ENCODE results near the gene INTS2. TPM values are rescaled to one million over a fixed set of nuclear protein-coding genes. Genes with fewer than 3 reads are reported as not detected.
A peak's percentile ranks its signal among the peaks of the same experiment; 100 is the strongest.
"Not testable (repeated sequence)": the region's sequence is repeated elsewhere in the genome, so short reads cannot be mapped to it uniquely, and the experiment has no call there.

INTS2 gene
- total RNA-seq, 2 experiments from 2014 or later = 24.3 to 25.0 TPM

DNA sequence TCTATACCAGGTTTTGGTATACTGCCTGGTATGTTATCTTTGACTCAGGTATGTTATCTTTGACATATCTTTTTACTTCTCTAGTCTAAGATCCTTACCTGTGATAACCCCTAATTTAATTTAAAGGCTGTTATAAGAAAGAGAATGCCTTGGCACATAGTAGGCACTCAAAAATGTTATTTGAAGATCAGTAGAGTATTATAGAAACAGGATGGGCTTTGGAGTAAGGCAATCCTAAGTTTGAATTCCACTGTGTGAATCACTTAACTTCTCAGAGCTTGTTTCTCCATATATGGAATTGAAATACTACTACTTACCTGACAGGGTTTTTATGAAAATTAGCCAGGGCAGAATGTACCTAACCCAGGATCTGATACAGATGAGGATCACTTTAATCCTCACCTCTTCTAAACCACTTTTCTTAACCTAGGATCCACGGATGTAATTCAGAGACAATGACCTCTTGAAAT, 65.6 kb downstream of the INTS2 start:
- ChIA-PET POLR2A (interaction anchor here (0.9 to 3.8 kb wide), 25 partner anchors 8 to 1898 kb away, joined by 3 to 55 read pairs (median 6); partner anchors contain the start of genes INTS2, MED13, METTL2A and PPM1D), CTCF (interaction anchor here (0.6 to 3.5 kb wide), 5 partner anchors 9 to 247 kb away, joined by 4 to 17 read pairs (median 4); no protein-coding TSS in a partner anchor)
- Mint-ChIP-seq H3K36me3 (ENCODE audit: low read depth) (peaks cover 14% of the 10 kb centered on the region), H3K9me3 (no peaks in the 10 kb centered on the region), H3K27ac (peak overlapping the region; percentile 90), H3K4me3 (peak overlapping the region; percentile 96), H3K4me1 (peaks cover 40% of the 10 kb centered on the region), H3K27me3 (no peaks in the 10 kb centered on the region)
- no peak for DNase-seq

DNA sequence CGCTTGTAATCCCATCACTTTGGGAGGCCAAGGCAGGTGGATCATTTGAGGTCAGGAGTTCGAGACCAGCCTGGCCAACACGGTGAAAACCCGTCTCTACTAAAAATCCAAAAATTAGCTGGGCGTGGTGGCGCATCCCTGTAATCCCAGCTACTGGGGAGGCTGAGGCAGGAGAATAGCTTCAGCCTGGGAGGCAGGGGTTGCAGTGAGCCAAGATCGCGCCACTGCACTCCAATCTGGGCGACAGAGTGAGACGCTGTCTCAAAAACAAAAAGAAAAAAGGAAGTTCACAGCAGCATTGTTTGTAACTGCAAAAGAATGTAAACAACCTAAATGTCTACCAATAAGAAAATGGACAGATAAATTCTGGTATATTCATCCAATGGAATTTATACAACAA, 67.4 kb downstream of the INTS2 start:
- H3K27me3 Mint-ChIP-seq, H3K4me3 Mint-ChIP-seq, DNase-seq, H3K9me3 Mint-ChIP-seq, CTCF ChIA-PET, H3K27ac Mint-ChIP-seq: not testable (repeated sequence)
- Mint-ChIP-seq H3K4me1 (peaks cover 44% of the 10 kb centered on the region), H3K36me3 (ENCODE audit: low read depth) (peaks cover 19% of the 10 kb centered on the region)
- POLR2A ChIA-PET = interaction anchor here (1.4 kb wide), 1 partner anchor 16 kb away, joined by 6 read pairs; no protein-coding TSS in a partner anchor

DNA sequence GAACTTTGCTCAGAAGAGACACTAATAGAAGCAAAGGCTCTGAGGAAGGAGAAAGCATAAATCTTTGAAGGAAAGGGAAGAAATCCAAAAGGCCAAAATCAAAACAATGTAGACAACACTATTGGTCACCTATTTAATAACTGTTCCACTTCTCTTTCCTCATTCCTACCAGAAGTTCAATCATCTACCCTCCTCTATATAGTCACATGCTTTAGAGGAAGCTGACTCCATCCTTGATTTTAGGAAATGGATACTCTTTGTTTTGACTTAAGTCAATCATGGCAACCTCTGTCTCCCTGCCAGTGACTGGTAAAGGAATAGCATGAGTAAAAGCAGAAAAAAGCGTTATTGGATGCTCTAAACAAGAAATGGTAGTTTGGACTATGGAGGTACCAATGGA, 71.7 kb downstream of the INTS2 start:
- DNase-seq = no peak
- no peak overlapping the region for H3K4me3 Mint-ChIP-seq
- no peaks in the 10 kb centered on the region for H3K27me3 Mint-ChIP-seq
- no peaks in the 10 kb centered on the region for H3K9me3 Mint-ChIP-seq
- no peak overlapping the region for H3K27ac Mint-ChIP-seq
- H3K36me3 Mint-ChIP-seq (ENCODE audit: low read depth) = peaks cover 54% of the 10 kb centered on the region
- peaks cover 25% of the 10 kb centered on the region for H3K4me1 Mint-ChIP-seq
- CTCF ChIA-PET = no interaction called here
- POLR2A ChIA-PET = no interaction called here

DNA sequence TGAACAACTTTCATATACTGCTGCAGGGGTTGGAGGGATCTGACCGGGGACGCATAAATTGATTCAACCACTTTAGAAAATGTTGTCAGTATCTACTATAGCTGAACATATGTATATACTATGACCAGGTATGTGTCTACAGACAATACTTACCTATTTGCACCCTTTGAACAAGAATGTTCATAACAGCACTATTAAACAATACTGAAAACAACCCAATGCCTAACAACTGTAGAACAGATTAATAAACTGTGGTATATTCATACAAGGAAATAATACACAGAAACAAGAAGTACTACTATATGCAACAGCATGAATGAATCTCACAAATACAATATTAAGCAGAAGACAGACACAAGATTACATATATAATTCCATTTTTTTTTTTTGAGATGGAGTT, 74.9 kb downstream of the INTS2 start:
- CTCF ChIA-PET = no interaction called here
- Mint-ChIP-seq H3K4me1 (peaks cover 14% of the 10 kb centered on the region), H3K27me3 (no peaks in the 10 kb centered on the region), H3K4me3 (no peak overlapping the region), H3K27ac (no peak overlapping the region), H3K9me3 (no peaks in the 10 kb centered on the region), H3K36me3 (ENCODE audit: low read depth) (peaks cover 49% of the 10 kb centered on the region)
- no peak for DNase-seq
- POLR2A ChIA-PET = interaction anchor here (0.5 kb wide), 1 partner anchor 123 kb away, joined by 3 read pairs; no protein-coding TSS in a partner anchor

DNA sequence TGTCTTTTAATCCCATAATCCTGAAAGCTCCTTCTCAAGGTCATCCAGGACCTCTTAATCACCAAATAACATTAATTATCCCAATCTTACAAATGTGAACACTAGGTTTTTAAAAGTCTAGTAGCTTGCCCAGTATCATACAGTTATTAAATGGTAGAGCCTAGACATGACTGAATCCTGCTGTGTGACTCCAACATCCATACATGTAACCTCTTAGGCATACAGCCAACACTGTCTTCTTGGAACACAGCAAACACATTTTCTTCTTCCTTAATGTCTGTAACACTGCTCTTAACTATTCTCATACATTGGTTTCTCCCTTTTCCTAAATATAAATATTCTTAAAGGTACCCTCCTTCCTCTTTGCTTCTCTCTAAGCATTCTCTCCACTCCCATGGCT, 78.1 kb downstream of the INTS2 start:
- Mint-ChIP-seq H3K4me3 (no peak overlapping the region), H3K9me3 (no peaks in the 10 kb centered on the region), H3K27me3 (no peaks in the 10 kb centered on the region), H3K27ac (no peak overlapping the region), H3K36me3 (ENCODE audit: low read depth) (peaks cover 55% of the 10 kb centered on the region), H3K4me1 (peaks cover 5% of the 10 kb centered on the region)
- no peak for DNase-seq
- ChIA-PET CTCF (no interaction called here), POLR2A (no interaction called here)

DNA sequence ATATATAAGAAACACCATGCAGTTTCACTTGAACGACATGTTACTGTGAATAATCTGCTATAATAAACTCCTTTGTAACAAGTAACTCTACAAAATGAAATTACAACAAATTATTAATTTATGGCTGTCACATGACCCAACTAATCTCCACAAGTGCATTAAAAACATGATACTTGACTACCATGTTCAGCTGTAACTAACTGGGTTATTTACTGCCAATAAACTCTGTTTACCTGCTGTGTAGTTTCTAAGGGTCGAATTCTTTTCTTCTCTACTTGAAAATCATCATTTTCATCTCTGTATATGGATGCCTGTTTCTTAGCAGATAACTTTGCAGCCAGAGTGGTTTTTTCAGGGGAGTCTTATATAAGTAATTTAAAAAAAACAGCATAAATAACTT, 78.9 kb downstream of the INTS2 start:
- H3K27ac Mint-ChIP-seq = no peak overlapping the region
- peaks cover 4% of the 10 kb centered on the region for H3K4me1 Mint-ChIP-seq
- no peak overlapping the region for H3K4me3 Mint-ChIP-seq
- H3K36me3 Mint-ChIP-seq (ENCODE audit: low read depth) = peaks cover 53% of the 10 kb centered on the region
- ChIA-PET CTCF (no interaction called here), POLR2A (no interaction called here)
- DNase-seq = no peak
- no peaks in the 10 kb centered on the region for H3K9me3 Mint-ChIP-seq
- H3K27me3 Mint-ChIP-seq = no peaks in the 10 kb centered on the region

DNA sequence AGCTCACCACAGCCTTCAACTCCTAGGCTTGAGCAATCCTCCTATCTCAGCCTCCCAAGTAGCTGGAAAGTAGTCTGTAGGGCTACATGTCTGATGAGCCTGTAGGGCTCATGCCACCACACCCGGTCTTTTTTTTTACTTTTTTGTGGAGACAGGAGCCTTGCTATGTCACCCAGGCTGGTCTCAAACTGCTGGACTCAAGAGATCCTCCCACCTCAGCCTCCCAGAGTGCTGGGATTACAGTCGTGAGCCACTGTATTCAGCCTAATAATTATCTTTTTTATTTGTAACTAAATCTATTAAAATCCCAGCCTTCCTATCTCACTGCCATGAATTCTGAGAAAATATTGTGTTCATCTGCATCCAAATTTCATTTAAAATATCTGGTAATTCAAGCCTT, 79.5 kb downstream of the INTS2 start:
- no peaks in the 10 kb centered on the region for H3K9me3 Mint-ChIP-seq
- H3K4me1 Mint-ChIP-seq = peaks cover 4% of the 10 kb centered on the region
- peaks cover 51% of the 10 kb centered on the region for H3K36me3 Mint-ChIP-seq (ENCODE audit: low read depth)
- ChIA-PET POLR2A (no interaction called here), CTCF (no interaction called here)
- no peak overlapping the region for H3K4me3 Mint-ChIP-seq
- no peaks in the 10 kb centered on the region for H3K27me3 Mint-ChIP-seq
- no peak overlapping the region for H3K27ac Mint-ChIP-seq
- DNase-seq = no peak

DNA sequence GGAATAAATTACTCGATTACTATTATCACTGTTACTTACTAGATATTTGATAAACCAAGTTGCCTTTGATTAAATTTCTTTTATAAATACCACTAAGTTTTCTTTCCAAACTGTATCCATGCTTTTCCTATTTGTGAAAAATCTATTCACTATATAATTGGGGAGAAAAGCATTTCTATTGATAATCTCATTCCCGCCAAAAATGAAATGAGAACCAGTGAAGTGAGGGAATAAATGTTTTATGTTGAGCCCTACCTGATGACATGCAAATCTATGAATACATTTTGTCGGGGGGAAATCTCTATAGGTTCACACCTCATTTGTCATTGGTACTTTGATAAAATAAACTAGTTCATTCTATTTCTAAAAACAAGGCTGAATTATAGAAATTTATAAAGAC, 80.1 kb downstream of the INTS2 start:
- ChIA-PET POLR2A (no interaction called here), CTCF (no interaction called here)
- no peak overlapping the region for H3K27ac Mint-ChIP-seq
- H3K4me1 Mint-ChIP-seq = no peaks in the 10 kb centered on the region
- H3K27me3 Mint-ChIP-seq = no peaks in the 10 kb centered on the region
- H3K4me3 Mint-ChIP-seq = no peak overlapping the region
- DNase-seq = no peak
- peaks cover 51% of the 10 kb centered on the region for H3K36me3 Mint-ChIP-seq (ENCODE audit: low read depth)
- H3K9me3 Mint-ChIP-seq = no peaks in the 10 kb centered on the region

DNA sequence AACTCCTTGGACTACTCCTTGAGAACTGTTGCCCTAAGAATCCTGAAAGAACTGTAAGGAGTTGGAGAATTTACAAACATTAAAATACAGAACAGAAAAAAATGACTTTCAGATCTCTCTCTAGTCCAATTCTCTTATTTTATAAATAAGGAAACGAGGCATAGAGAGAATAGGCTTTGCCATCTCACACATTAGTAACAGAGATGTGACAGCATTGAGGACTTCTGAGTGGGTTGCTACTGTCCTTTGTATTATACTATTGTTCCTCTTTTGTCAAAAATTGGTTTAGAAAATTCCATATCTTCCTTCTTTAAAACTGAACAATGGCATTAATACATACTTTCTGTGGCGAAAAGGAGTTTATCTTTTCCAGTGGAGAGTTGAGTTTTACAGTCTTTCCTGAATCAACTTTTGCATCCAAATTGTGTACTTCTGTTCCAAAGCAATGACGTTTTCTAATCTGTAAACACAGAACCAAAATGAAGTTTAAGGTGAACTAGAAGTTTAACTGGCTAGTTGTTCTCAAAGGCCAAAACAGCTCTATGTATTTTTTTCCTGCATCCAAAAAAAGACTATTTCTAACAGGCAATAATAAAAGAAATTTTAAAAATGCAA, 80.9 kb downstream of the INTS2 start:
- no peak for DNase-seq
- ChIA-PET CTCF (interaction anchor here (0.6 kb wide), 1 partner anchor 128 kb away, joined by 3 read pairs; no protein-coding TSS in a partner anchor), POLR2A (no interaction called here)
- H3K4me1 Mint-ChIP-seq = no peaks in the 10 kb centered on the region
- H3K27ac Mint-ChIP-seq = no peak overlapping the region
- no peaks in the 10 kb centered on the region for H3K27me3 Mint-ChIP-seq
- H3K4me3 Mint-ChIP-seq = no peak overlapping the region
- H3K36me3 Mint-ChIP-seq (ENCODE audit: low read depth) = peaks cover 45% of the 10 kb centered on the region
- H3K9me3 Mint-ChIP-seq = no peaks in the 10 kb centered on the region

DNA sequence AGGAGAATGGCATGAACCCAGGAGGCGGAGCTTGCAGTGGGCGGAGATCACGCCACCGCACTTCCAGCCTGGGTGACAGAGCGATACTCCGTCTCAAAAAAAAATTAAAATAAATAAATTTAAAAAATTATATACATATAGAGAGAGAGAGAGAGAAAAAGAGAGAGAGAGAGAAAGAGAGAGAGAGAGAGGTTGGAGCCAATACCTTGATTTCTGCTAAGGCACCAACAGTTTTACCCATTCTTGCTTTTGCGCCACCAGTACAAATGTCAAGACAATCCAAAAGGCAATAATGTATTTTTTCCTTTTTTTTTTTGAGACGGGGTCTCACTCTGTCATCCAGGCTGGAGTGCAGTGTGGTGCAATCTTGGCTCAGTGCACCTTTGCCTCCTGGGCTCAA, 81.7 kb downstream of the INTS2 start:
- H3K27me3 Mint-ChIP-seq = no peaks in the 10 kb centered on the region
- no peak overlapping the region for H3K27ac Mint-ChIP-seq
- H3K4me3 Mint-ChIP-seq = no peak overlapping the region
- ChIA-PET POLR2A (no interaction called here), CTCF (interaction anchor here (0.6 kb wide), 1 partner anchor 127 kb away, joined by 3 read pairs; no protein-coding TSS in a partner anchor)
- DNase-seq = no peak
- H3K36me3 Mint-ChIP-seq (ENCODE audit: low read depth) = peaks cover 41% of the 10 kb centered on the region
- no peaks in the 10 kb centered on the region for H3K4me1 Mint-ChIP-seq
- no peaks in the 10 kb centered on the region for H3K9me3 Mint-ChIP-seq

DNA sequence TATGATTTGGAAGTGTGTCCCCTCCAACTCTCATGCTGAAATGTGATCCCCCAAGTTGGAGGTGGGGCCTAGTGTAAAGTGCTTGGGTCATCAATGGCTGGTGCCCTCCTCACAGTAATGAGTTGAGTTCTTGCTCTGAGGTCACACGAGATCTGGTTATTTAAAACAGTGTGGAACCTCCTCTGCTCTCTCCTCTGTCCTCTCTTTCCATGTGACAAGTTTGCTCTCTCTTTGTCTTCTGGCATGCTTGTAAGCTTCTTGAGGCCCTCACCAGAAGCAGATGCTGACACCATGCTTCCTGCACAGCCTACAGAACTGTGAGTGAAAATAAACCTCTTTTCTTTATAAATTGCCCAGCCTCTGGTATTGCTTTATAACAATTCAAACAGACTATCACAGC, 84.3 kb downstream of the INTS2 start:
- Mint-ChIP-seq H3K27me3 (no peaks in the 10 kb centered on the region), H3K4me1 (no peaks in the 10 kb centered on the region), H3K27ac (no peak overlapping the region), H3K36me3 (ENCODE audit: low read depth) (peaks cover 44% of the 10 kb centered on the region), H3K4me3 (no peak overlapping the region), H3K9me3 (no peaks in the 10 kb centered on the region)
- POLR2A ChIA-PET = interaction anchor here (1.4 kb wide), 1 partner anchor 20 kb away, joined by 4 read pairs; the partner anchor contains the start of gene BRIP1
- CTCF ChIA-PET = interaction anchor here (0.7 to 1.3 kb wide), 2 partner anchors 10 to 266 kb away, joined by 3 read pairs; no protein-coding TSS in a partner anchor
- no peak for DNase-seq

DNA sequence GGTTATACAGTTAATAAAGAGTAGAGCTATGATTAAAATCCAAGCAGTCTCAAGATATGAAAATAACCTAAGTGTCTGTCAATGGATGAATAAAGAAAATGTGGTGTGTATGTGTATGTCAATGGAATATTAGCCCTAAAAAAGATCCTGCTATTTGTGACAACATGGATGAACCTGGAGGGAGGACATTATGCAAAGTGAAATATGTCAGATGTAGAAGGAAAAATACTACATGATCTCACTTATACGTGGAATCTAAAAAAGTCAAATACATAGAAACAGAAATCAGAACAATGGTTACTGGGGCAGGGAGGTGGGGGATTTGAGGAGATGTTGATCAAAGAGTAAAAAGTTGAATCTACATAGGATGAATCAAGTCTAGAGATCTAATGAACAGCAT, 84.9 kb downstream of the INTS2 start:
- no peak for DNase-seq
- Mint-ChIP-seq H3K27me3 (no peaks in the 10 kb centered on the region), H3K9me3 (no peaks in the 10 kb centered on the region), H3K4me1 (no peaks in the 10 kb centered on the region), H3K4me3 (no peak overlapping the region), H3K27ac (no peak overlapping the region), H3K36me3 (ENCODE audit: low read depth) (peaks cover 44% of the 10 kb centered on the region)
- ChIA-PET CTCF (interaction anchor here (0.7 kb wide), 1 partner anchor 10 kb away, joined by 3 read pairs; no protein-coding TSS in a partner anchor), POLR2A (interaction anchor here (1.4 kb wide), 1 partner anchor 20 kb away, joined by 7 read pairs; the partner anchor contains the start of gene BRIP1)

DNA sequence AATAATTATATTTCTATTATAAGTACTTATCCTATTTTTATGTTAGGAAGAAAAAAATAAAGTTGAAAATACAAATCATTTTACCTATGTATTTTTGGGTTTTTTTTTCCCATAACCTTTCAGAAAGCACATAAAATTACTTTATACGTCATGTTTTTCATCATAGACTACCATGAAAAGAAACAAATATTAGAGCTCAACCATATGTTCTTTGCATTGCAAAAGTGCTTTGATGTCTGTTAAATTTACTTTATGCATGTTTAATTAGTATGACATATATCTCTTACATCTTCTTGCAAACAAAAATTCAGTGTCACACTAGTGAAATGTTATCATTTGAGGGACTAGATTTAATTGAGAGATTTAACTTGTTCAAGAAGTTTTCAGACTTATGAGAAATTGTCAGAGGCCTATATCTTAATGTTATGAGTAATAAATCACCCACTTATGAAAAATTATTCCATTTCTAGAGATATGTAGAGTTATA, 88.4 kb downstream of the INTS2 start:
- DNase-seq = no peak
- no peaks in the 10 kb centered on the region for H3K27me3 Mint-ChIP-seq
- H3K4me3 Mint-ChIP-seq = no peak overlapping the region
- no peak overlapping the region for H3K27ac Mint-ChIP-seq
- H3K36me3 Mint-ChIP-seq (ENCODE audit: low read depth) = peaks cover 25% of the 10 kb centered on the region
- H3K4me1 Mint-ChIP-seq = no peaks in the 10 kb centered on the region
- no peaks in the 10 kb centered on the region for H3K9me3 Mint-ChIP-seq
- ChIA-PET CTCF (interaction anchor here (1.2 kb wide), 1 partner anchor 427 kb away, joined by 6 read pairs; no protein-coding TSS in a partner anchor), POLR2A (no interaction called here)

All from activated CD4-positive, alpha-beta memory T cell treated with anti-CD3 and anti-CD28 coated beads, Interleukin-2, amount 10 ng/mL, durations not matched to agents 7 days and 5 days (primary cell).